SU-DHL-6 (cell line): Measurements from ENCODE around the gene SSNA1.

Source experiments
- H2AFZ ChIP-seq: fragments of 200-600 bp; sonication (generic); 2 replicates; pipeline ENCODE4 v1.6.1; 2014; ENCODE audit warnings: low read depth, mild to moderate bottlenecking, moderate library complexity, mixed read lengths, antibody characterized with exemption, low read length; ENCODE audit not compliant: severe bottlenecking
- H3F3A ChIP-seq: fragments of 200-600 bp; shearing (Covaris generic); 2 replicates; pipeline ENCODE4 v1.6.0; 2016; ENCODE audit warnings: antibody characterized with exemption, mild to moderate bottlenecking; ENCODE audit not compliant: insufficient read depth
- H3K27ac ChIP-seq: fragments of 200-600 bp; sonication (generic); 2 replicates; pipeline ENCODE4 v1.5.1; 2016; ENCODE audit warnings: low read depth, mild to moderate bottlenecking, low read length, moderate library complexity, mixed read lengths
- H3K27me3 ChIP-seq: fragments of 200-600 bp; sonication (generic), shearing (Covaris generic); 2 replicates; pipeline ENCODE4 v1.6.0; 2014; ENCODE audit warnings: mild to moderate bottlenecking, low read length
- H3K36me3 ChIP-seq: fragments of 200-600 bp; sonication (generic); 2 replicates; pipeline ENCODE4 v1.6.1; 2014; ENCODE audit warnings: mild to moderate bottlenecking, low read length, mixed read lengths
- H3K4me2 ChIP-seq: fragments of 300-600, 200-600 bp; shearing (Covaris generic), sonication (generic); 2 replicates; pipeline ENCODE4 v1.6.0; 2014; ENCODE audit warnings: low read length, low read depth, mild to moderate bottlenecking; ENCODE audit not compliant: poor library complexity, severe bottlenecking
- H3K4me3 ChIP-seq: fragments of 200-600 bp; sonication (generic); 2 replicates; pipeline ENCODE4 v1.5.1; 2014; ENCODE audit warnings: antibody characterized with exemption, low read length, mild to moderate bottlenecking, mixed read lengths; ENCODE audit not compliant: insufficient read depth, poor library complexity, severe bottlenecking
- H3K79me2 ChIP-seq: fragments of 200-600 bp; sonication (generic); 2 replicates; pipeline ENCODE4 v1.6.1; 2014; ENCODE audit warnings: mild to moderate bottlenecking, low read length, moderate library complexity; ENCODE audit not compliant: insufficient read depth
- H3K9ac ChIP-seq: fragments of 200-600 bp; sonication (generic); 2 replicates; pipeline ENCODE4 v1.7.0; 2014; ENCODE audit warnings: mild to moderate bottlenecking, low read length
- H3K9me2 ChIP-seq: fragments of 200-600 bp; sonication (generic); replicated peaks from 2 replicates; pipeline ENCODE4 v1.6.1; 2014; ENCODE audit warnings: low read length; ENCODE audit not compliant: insufficient read depth
- H3K9me3 ChIP-seq: fragments of 200-600 bp; sonication (generic); 2 replicates; pipeline ENCODE4 v1.6.1; 2014; ENCODE audit warnings: low read length, mixed read lengths; ENCODE audit not compliant: insufficient read depth
- H4K20me1 ChIP-seq: fragments of 200-600 bp; sonication (generic); 2 replicates; pipeline ENCODE4 v1.6.1; 2014; ENCODE audit warnings: low read depth, mild to moderate bottlenecking, antibody characterized with exemption, low read length, moderate library complexity, mixed read lengths
- CTCF ChIP-seq: fragments of 200-600 bp; sonication (generic); IDR thresholded peaks from one replicate; pipeline ENCODE4 v1.5.1; 2017; ENCODE audit warnings: antibody characterized with exemption, mild to moderate bottlenecking, low read length, moderate library complexity; ENCODE audit not compliant: insufficient read depth, poor library complexity, severe bottlenecking
- EZH2phosphoT487 ChIP-seq: fragments of 200-600 bp; sonication (generic), shearing (Covaris generic); conservative IDR thresholded peaks from 2 replicates; pipeline ENCODE4 v1.6.1; 2018; ENCODE audit warnings: mild to moderate bottlenecking, antibody characterized with exemption, low read length, moderate library complexity, mixed read lengths

The SSNA1 gene

GRCh38 chr9:137216188-137216965 is 27.9 kb downstream of the SSNA1 start:
- Histone ChIP-seq H2AFZ (no peak overlapping the region), H3K9me2 (no peaks in the 10 kb centered on the region), H3F3A (no peaks in the 10 kb centered on the region), H3K9me3 (no peaks in the 10 kb centered on the region), H3K36me3 (no peaks in the 10 kb centered on the region), H3K4me2 (no peak overlapping the region), H3K79me2 (no peaks in the 10 kb centered on the region), H3K9ac (no peak overlapping the region), H3K27me3 (no peaks in the 10 kb centered on the region), H3K4me3 (no peak overlapping the region), H4K20me1 (no peaks in the 10 kb centered on the region), H3K27ac (no peak overlapping the region)
- no peak for TF ChIP-seq CTCF
- TF ChIP-seq EZH2phosphoT487, result no peak

- Histone ChIP-seq H2AFZ (no peak overlapping the region), H3K27me3 (no peaks in the 10 kb centered on the region), H4K20me1 (no peaks in the 10 kb centered on the region), H3K9me3 (no peaks in the 10 kb centered on the region), H3K27ac (no peak overlapping the region), H3F3A (no peaks in the 10 kb centered on the region), H3K36me3 (no peaks in the 10 kb centered on the region), H3K4me2 (no peak overlapping the region), H3K9me2 (no peaks in the 10 kb centered on the region), H3K79me2 (no peaks in the 10 kb centered on the region), H3K9ac (no peak overlapping the region), H3K4me3 (no peak overlapping the region)
- no peak for TF ChIP-seq CTCF
- no peak for TF ChIP-seq EZH2phosphoT487
These were observed 29.1 kb downstream of the SSNA1 start for GRCh38 chr9:137217276-137218211.

- Histone ChIP-seq H3F3A (no peaks in the 10 kb centered on the region), H3K9me3 (no peaks in the 10 kb centered on the region), H3K27ac (no peak overlapping the region), H3K4me2 (no peak overlapping the region), H3K27me3 (no peaks in the 10 kb centered on the region), H3K4me3 (no peak overlapping the region), H3K9me2 (no peaks in the 10 kb centered on the region), H4K20me1 (no peaks in the 10 kb centered on the region), H2AFZ (no peak overlapping the region), H3K79me2 (no peaks in the 10 kb centered on the region), H3K9ac (no peak overlapping the region), H3K36me3 (no peaks in the 10 kb centered on the region)
- no peak for TF ChIP-seq CTCF
- TF ChIP-seq EZH2phosphoT487, result no peak
These were observed 29.8 kb downstream of the SSNA1 start for GRCh38 chr9:137218212-137218753.
